Measurements from ENCODE around the gene LIN7A. TPM values are rescaled to one million over a fixed set of nuclear protein-coding genes. Genes with fewer than 3 reads are reported as not detected.

The LIN7A gene
- total RNA-seq, 5 donors from 2014 or later (not counting 1 experiment from before 2014, with no cell fraction given): 0.03 to 0.12 TPM; not detected in 3

DNA sequence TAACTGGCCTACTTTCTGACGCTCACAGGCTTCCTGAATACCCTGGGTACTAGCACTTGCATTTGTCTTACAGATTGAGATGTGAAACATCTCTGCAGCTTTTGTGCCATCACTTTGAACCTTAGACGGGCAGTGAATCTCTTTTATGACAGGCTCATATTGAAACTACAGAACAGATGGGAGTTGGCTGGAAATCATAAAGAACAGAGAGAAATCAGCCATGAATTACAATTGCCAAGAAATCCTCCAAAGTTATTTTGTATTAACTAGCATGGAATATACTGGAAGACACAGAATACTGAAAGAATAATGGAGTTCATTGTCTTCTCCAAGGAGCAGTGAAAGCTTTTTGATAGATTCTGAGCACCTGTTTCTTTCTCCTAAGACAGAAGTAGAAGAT lies 188.3 kb downstream of the LIN7A start:
- no peak overlapping the region for H3K27ac Mint-ChIP-seq
- no peak for ATAC-seq (replicated peaks in 1 of 4)
- POLR2A ChIA-PET: no interaction called here

DNA sequence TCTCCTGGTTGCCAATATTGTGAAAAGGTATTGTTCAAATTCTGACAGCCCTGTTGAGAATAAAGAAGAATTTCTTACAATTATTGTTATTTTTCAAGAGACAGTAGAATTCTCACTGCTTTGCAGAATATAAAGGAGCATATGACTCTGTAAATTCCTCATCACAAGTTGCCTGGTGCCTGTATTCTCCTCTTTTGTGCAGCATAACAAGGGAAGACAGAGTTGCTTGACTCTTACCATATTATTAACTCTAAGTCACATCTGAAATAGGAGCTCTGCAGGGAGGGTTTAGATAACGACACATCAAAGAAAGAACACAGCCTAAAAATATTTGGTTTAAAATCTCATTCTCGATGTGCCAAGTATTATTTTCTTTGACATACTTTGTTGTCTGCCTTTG lies 189.9 kb downstream of the LIN7A start:
- Mint-ChIP-seq H3K9me3 (peaks cover 0 to 7% (median 0%) of the 10 kb centered on the region in 3 donors), H3K27ac (no peak overlapping the region), H3K27me3 (no peaks in the 10 kb centered on the region), H3K36me3 (no peaks in the 10 kb centered on the region), H3K4me3 (no peak overlapping the region), H3K4me1 (no peaks in the 10 kb centered on the region)
- ATAC-seq (replicated peaks in 1 of 4): no peak
- CTCF ChIA-PET: no interaction called here
- Histone ChIP-seq H3K27ac (ENCODE audit: low read length) (no peak overlapping the region), H3K36me3 (ENCODE audit: control insufficient read depth in 2 of 2, extremely low read depth in 1 of 2, insufficient read depth in 1 of 2, low read length in 1 of 2) (no peaks in the 10 kb centered on the region), H3K4me3 (ENCODE audit: control insufficient read depth in 1 of 2, extremely low read depth in 1 of 2, low read length in 1 of 2) (no peak overlapping the region), H3K4me1 (ENCODE audit: control insufficient read depth in 1 of 2, extremely low read depth in 1 of 2, insufficient read depth in 2 of 2, low read length in 2 of 2) (no peaks in the 10 kb centered on the region), H3K27me3 (replicated peaks in 1 of 2; ENCODE audit: control insufficient read depth in 2 of 2, extremely low read depth in 1 of 2, insufficient read depth in 2 of 2, low read length in 1 of 2) (peaks cover 0 to 2% of the 10 kb centered on the region in 2 experiments), H3K9me3 (no peaks in the 10 kb centered on the region)
- no CpG with 5 or more reads among the region's 2 CpGs for WGBS (ENCODE audit: insufficient coverage)
- POLR2A ChIA-PET: no interaction called here
- DNase-seq: no peak

More for the DNA sequence above, 188.3 kb downstream of the LIN7A start:
- Mint-ChIP-seq H3K36me3 (no peaks in the 10 kb centered on the region), H3K4me1 (no peaks in the 10 kb centered on the region), H3K27me3 (no peaks in the 10 kb centered on the region), H3K9me3 (peaks cover 0 to 11% (median 5%) of the 10 kb centered on the region in 3 donors), H3K4me3 (no peak overlapping the region)
- no peaks in the 10 kb centered on the region for H3K9me3 ChIP-seq
- CTCF ChIA-PET: interaction anchor here in 1 of 2 donors (0.6 kb wide), 1 partner anchor 26 kb away, joined by 4 read pairs; no protein-coding TSS in a partner anchor
- no peak overlapping the region for H3K27ac ChIP-seq (ENCODE audit: low read length)
- H3K36me3 ChIP-seq (ENCODE audit: control insufficient read depth in 2 of 2, extremely low read depth in 1 of 2, insufficient read depth in 1 of 2, low read length in 1 of 2): no peaks in the 10 kb centered on the region
- H3K4me1 ChIP-seq (ENCODE audit: control insufficient read depth in 1 of 2, extremely low read depth in 1 of 2, insufficient read depth in 2 of 2, low read length in 2 of 2): no peaks in the 10 kb centered on the region
- no peak for DNase-seq
- no peak overlapping the region for H3K4me3 ChIP-seq (ENCODE audit: control insufficient read depth in 1 of 2, extremely low read depth in 1 of 2, low read length in 1 of 2)
- H3K27me3 ChIP-seq (replicated peaks in 1 of 2; ENCODE audit: control insufficient read depth in 2 of 2, extremely low read depth in 1 of 2, insufficient read depth in 2 of 2, low read length in 1 of 2): peaks cover 0 to 2% of the 10 kb centered on the region in 2 experiments
- WGBS (ENCODE audit: insufficient coverage): 71% methylated on average over 1 of the region's 2 CpGs

DNA sequence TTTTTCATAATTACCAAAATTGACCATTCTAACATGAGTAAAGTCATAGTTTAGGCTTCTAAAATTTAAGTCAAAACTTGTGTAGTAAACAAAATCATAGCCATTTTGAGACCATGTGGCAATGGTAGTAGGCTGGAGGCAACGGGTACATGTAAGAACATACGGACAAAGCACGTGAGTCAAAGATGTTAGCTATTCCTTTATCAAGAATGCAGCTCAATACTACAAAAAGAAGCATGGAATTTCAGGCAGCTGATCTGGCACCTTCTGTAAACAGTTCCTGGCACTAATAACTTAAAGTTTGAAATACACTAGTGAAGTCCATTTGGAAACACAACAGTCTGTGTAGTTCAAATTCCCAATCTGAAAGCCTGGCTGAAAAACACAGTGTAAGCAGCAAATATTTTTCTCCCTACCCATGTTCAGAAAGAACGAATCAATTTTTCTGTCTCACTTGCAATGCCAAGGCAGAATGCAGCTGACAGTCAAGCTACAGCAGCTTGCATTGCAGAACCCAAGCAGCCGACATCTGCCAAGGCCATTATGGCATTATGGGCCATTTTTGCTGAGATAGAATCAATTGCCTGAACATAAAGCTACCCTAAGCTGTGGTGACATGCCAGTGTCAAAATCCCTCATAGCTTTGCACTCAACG lies 191.8 kb downstream of the LIN7A start:
- ChIA-PET POLR2A (no interaction called here), CTCF (no interaction called here)
- no peak overlapping the region for H3K4me3 Mint-ChIP-seq
- H3K27me3 Mint-ChIP-seq: no peaks in the 10 kb centered on the region
- Histone ChIP-seq H3K4me1 (ENCODE audit: control insufficient read depth in 1 of 2, extremely low read depth in 1 of 2, insufficient read depth in 2 of 2, low read length in 2 of 2) (no peaks in the 10 kb centered on the region), H3K36me3 (ENCODE audit: control insufficient read depth in 2 of 2, extremely low read depth in 1 of 2, insufficient read depth in 1 of 2, low read length in 1 of 2) (no peaks in the 10 kb centered on the region), H3K27me3 (replicated peaks in 1 of 2; ENCODE audit: control insufficient read depth in 2 of 2, extremely low read depth in 1 of 2, insufficient read depth in 2 of 2, low read length in 1 of 2) (peaks cover 0 to 2% of the 10 kb centered on the region in 2 experiments), H3K27ac (ENCODE audit: low read length) (no peak overlapping the region), H3K4me3 (ENCODE audit: control insufficient read depth in 1 of 2, extremely low read depth in 1 of 2, low read length in 1 of 2) (no peak overlapping the region), H3K9me3 (no peaks in the 10 kb centered on the region)
- H3K4me1 Mint-ChIP-seq: no peaks in the 10 kb centered on the region
- H3K27ac Mint-ChIP-seq: no peak overlapping the region
- no peaks in the 10 kb centered on the region for H3K36me3 Mint-ChIP-seq
- H3K9me3 Mint-ChIP-seq: peaks cover 0 to 7% (median 0%) of the 10 kb centered on the region in 3 donors
- DNase-seq: no peak
- ATAC-seq (replicated peaks in 1 of 4): no peak
- 57% methylated on average over 3 of the region's 6 CpGs for WGBS (ENCODE audit: insufficient coverage)

Other genes with a start within 250 kb of the LIN7A start
- gene MYF6, start 230.3 kb downstream of the LIN7A start, total RNA-seq: not detected
- gene MYF5, start 221.0 kb downstream of the LIN7A start, total RNA-seq: not detected
- gene ACSS3, start 140.1 kb upstream of the LIN7A start, total RNA-seq: under 1 TPM in 2 of 5 donors, not detected in 3; 0.13 to 0.41 TPM